Limb (tissue), 2 donors: ENCODE results near the gene NCK2.

Experiments
- DNase-seq, 2 donors: peaks; one replicate each; pipeline ENCODE4 v3.0.0-alpha.2; 2016; ENCODE audit errors: extremely low spot score in 2 of 2

The NCK2 gene

DNA sequence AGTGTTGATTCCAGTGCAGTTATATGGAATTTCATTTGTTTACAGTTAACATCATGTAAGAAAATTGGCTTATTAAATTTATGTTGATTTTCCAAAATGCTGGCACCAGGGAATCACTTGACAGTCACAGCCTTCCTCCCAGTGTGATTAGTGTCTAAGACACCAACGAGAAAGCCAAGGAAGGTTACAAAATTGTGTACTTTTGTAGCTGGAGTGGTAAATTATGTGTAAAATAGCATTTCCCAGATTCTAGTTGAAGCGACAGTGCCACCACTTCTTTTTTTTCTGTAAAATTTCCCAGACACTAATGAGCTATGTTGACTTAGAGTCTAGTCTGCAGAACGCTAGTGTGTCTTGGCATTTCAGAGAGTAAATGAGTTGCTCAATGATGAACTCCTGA, 101.3 kb downstream of the NCK2 start:
- no peak for DNase-seq

DNA sequence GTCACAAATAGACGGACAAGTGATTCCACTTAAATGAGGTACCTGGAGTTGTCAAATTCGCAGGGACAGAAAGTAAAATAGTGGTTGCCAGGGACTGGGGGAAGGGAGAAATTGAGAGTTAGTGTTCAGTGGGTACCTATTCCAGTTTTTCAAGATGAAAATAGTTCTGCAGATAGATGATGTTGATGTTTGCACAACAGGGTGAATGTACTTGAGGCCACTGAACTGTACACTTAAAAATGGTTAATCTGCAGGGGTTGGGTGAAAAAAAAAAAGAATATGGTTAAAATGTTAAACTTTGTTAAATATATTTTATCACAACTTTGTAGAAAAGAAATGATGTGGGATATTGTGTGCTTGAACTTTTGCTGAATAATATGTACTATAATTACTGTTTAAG, 102.3 kb downstream of the NCK2 start:
- no peak for DNase-seq

DNA sequence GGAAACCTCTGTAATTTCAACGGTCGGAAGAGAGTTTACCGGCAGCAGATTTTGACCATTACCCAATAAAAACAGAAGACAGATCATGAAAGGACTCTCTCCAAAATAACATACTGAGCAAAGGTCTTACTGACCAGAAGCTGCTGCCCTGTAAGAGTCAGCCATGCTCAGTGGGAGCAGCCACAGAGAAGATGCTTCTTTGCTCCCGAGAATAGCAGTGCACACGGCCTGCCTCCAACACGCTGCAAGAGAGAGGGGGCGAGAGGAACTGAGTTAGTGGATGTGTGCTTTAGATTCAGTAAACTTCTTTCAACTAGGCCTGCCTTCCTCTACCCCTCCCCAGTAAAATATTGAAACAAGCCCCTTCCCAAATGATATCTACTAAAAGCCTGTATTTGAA, 103.7 kb downstream of the NCK2 start:
- DNase-seq: no peak

DNA sequence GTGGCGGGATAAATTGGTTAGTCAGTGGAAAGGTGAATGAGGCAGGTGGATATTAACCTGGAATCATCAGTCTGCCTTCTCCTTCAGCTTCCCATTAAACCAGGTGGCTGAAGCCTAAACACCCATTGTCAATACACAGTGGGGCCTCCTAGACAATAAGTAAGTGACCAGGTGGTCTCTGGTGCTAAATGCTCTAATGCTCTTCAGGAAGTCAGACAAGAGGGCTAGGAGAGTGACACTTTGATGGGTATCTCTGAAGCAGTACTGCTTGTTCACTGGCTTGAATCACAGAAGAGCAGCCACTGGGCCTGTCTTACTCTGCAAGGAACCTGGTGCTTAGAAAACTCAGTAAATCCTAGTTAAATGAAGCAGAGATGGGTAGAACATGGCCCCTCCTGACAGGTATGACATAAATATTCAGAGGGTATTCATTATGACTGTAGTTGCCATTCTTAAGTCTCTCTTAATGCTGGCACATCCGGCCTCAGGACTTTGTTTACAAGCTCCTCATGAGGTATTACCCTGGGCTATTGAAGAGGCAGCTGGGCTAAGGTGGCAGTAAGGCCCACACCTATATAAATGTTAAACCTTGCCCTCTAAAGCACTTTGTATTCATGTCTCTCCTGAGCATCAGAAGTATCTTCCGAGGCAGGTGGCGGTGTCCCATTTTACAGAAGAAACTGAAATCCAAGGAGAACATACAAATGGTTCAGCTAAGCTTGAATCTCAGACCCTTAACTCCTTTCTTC, 104.9 kb downstream of the NCK2 start:
- no peak for DNase-seq

DNA sequence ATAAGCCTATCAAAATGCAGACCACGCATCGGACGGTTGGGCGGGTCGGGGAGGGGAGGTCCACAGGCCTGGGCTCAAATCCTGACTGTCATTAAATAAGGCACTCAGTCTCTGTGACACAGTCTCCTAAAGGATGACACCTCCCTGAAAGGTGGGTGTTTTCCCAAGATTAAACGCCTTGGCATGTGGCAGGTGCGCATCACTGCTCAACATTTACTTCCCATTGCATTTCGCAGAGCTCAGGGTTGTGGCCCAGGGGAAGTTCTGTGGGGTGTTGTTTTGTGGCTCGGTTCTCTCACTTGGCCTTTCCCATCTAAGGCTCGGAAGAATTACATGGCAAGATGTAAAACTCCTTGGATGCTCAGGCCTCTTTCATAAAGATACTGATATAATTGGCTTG, 107.4 kb downstream of the NCK2 start:
- DNase-seq: no peak

DNA sequence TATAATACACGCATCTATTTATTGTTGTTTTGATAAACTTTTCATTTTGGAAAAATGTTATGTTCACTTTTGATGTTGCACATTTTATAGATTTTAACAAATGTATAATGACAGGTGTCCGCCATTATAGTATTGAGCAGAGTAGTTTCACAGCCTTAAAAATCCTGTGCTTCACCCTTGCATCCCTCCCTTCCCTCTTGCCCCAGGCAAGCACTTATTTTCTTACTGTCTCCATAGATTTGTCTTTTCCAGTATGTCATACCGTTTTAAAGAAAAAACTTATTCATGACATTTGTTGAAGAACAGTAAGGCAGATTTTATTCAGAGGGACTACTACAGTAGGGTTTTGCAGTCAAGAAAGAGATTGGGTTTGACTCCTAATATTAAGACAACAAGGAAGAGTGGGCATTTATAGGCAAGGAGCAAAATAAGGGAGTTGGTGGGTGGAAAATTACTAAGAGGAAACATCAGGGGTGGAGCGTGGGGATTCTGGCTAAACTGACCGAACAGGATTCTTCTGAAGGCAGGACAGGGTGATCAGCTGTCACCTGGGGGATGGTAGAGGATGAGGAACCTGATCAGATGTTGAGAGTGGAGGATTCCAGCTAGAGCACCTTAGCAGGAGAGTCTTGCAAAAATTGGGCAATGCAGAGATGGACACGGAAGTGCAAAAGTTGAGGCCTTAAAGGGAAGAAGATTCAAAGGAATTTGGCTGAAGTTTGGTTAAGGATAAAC, 108.8 kb downstream of the NCK2 start:
- no peak for DNase-seq

DNA sequence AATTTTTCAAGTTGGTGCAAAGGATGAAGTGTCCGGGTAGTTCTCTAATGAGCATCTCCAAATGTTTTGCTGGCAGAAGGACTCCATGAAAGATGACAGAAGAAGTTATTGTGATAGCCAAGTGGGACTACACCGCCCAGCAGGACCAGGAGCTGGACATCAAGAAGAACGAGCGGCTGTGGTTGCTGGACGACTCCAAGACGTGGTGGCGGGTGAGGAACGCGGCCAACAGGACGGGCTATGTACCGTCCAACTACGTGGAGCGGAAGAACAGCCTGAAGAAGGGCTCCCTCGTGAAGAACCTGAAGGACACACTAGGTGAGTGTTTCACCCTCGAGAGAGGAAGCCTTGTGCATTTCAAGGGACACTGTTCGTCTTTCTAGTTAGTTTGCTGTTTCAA, 110.3 kb downstream of the NCK2 start:
- no peak for DNase-seq

DNA sequence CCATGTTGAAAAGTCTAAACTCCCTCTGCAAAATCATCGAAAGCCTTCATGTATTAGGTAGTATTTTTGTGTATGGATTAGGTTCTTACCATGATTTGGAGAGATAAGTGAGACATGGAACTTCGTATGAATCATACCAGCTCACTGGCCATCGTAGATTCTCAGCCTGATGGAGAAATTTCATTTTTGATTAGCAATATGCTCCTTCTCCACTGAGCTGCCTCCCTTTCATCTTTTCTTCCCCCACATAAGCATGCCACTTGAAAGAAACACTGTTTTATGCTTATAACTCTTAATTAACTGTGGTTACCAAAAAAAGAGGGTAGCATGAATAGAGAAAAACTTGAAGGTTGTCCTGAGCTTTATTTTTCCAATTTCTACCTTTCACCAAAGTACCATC, 111.9 kb downstream of the NCK2 start:
- no peak for DNase-seq

DNA sequence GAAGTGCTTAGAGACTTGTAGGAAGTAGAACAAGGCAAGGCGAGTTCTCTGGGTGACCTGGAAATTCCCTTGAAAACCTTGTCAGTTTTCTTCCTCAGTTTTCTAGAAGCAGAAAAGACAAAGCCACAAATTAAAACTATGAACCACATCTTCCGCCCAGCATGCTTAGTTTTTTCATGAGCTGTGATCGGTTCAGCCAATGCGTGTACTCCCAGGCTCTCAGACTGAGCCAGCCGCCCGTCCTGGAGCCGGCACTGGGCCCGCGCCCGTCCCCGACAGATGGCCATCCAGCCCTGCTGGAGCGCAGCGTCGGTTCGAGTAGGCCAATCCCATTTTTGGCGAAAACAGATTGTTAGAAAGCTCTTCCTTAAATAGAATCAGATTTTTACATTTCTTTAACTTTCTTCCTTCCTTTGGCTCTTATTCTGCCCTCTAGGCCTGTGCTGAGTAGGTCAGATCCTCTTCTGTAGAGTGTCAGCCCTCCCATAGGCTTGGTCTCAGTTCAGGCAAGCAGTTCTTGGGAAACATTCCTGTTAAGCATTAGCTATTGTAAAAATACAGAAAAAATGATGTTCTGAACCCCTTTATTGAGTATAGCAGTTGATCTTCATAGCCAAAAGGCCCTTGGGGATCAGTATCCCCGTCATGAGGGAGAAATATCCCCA, 112.5 kb downstream of the NCK2 start:
- DNase-seq: no peak

DNA sequence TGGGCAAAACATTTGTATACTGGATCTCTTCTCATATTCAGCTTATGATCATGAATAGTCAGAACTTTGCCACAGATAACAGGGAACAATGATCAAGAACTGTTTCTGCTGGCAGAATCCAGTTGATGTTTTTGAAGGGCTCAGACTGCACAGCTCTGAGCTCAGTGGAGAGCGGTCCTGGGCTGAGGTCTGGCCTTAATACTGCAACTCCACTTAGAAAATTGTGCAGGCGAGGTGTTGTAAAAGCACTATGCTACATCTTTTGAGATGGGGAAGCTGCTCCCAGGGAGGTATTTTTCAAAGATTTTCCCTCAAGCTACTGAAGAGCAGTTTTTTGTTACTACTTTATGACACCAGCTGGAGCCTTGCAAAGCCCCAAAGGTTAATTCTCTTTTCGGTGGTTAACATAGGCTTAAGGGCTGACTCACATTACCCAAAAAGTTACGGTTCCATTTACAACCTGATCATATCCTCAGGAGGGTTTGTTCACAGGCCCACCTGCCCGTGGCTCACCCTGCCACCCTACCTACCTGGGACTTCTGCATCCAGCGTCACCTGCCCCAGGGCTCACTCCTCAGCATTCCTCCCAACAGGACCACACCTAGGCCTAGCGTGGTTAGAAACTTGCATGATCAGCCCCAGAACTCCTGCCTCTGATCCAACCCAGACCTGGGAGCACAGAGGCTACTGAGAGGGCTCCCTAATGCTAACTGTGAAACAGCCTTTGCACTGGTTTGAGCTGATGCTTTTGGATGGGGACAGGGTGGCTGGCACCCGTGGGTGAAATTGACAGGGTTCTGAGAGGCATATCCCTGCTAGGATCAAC, 114.4 kb downstream of the NCK2 start:
- no peak for DNase-seq

DNA sequence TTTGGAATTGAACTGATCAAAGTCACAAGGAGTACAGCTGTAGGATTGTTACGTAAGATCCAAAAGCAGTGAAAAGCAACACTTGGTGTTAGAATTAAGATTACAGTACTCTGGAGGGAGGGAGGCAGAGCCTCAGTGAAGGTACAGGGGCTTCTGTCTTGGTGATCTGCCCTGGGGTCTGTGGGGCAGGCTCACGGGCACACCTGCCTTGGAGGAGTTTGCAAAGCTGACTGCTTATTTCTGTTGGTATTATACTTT, 114.9 kb downstream of the NCK2 start:
- no peak for DNase-seq

DNA sequence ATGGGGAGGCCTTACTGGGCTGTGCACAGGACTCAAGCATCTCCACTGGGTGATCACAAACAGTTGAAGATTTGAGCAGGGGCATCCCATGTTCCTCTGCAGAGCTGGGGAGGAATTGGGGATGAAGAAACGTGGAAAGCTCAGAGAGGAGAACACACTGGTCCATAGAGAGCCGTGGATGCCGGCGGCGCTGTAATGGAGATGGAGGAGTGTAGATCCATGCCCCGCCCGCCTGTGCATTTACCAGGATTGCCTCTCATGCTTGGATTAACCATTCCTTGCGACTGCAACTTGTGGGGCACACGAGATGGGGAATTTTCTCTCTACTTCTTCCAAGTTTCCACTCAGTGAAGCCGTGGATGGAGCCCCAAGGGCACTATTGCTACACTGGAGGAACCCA, 115.9 kb downstream of the NCK2 start:
- no peak for DNase-seq

DNA sequence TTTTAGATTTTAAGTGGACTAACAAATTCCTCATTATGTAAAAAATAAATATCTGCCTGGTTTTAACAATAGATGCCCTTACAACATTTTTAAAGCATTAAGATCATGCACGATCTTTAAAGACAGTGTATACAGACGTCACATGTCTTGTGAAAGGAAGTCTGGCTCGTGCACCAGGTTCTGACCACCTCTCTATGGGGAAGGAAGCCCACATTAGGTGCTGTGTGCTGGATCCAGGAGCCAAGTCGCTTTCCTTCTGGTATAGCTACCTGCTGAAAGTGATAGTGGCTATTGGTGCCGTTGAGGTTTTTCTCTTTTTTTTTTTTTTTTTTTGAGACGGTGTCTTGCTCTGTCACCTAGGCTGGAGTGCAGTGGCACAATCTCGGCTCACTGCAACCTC, 116.5 kb downstream of the NCK2 start:
- DNase-seq: no peak

DNA sequence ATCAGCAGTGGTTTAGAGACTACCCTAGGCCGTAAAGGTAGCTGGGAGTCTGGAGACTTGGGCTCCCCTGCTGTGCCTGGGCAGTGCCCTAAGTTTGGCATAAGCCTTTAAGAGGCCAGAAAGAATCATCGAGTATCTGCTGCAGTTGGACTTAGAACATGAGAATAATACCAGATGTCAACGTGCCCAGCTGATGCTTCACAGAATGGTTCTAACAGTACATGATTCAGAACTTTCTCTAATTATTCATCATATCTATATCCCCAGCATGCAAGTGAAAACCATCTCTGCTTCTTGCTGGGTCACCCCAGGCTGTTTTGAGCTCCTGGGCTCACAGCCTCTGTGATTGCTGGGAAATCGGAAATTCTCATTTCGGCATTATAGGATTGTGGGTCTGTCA, 118.1 kb downstream of the NCK2 start:
- DNase-seq: no peak

DNA sequence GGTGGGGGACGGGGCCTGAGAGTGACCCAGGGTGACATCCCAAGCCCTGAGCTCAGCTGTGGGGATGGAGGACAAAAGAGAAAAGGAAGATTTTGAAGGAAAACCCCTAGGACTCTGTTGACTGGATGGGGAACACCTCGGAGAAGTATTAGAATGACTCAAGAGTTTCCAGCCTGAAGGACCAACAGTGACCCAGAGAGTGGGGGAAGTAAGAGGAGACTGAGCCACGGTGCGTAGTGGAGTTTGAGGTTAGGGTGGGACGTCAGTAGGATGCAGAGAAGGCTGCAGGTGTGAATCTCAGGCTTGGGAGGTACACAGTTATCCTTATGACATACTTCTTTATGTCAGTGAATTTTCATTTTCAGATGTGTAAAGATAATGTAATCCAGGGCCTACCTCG, 119.5 kb downstream of the NCK2 start:
- no peak for DNase-seq

DNA sequence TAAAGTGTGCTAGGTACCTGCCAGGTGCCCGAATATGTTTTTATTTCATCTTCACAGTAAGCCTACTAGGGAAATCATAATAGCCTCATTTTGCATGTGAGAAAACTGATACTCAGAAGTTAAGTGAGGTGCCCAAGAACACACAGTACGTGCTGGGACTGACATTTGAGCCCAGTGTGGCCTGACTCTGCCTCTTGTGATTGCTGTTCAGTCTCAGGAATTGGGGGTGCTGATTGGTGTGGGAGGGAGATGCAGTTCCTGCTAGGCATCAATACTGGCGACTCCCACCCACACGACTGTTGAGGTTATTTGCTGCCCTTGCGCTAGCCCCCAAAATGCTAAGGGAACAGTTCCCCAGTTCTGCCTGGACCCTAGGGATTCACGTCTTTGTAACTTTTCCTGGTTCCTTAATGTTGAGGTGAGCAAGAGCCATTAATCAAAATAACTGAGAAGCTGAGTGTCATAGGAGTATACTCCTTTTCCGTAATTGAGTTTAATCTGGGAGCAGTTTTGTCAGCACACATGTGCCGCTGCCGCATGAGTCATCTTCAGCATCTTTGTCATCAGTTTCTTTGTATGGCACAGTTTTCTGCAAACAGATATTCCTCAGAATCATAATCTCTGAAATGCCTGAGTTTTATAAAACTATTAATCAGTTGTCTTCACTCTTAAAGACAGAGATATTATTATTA, 120.7 kb downstream of the NCK2 start:
- DNase-seq: no peak

DNA sequence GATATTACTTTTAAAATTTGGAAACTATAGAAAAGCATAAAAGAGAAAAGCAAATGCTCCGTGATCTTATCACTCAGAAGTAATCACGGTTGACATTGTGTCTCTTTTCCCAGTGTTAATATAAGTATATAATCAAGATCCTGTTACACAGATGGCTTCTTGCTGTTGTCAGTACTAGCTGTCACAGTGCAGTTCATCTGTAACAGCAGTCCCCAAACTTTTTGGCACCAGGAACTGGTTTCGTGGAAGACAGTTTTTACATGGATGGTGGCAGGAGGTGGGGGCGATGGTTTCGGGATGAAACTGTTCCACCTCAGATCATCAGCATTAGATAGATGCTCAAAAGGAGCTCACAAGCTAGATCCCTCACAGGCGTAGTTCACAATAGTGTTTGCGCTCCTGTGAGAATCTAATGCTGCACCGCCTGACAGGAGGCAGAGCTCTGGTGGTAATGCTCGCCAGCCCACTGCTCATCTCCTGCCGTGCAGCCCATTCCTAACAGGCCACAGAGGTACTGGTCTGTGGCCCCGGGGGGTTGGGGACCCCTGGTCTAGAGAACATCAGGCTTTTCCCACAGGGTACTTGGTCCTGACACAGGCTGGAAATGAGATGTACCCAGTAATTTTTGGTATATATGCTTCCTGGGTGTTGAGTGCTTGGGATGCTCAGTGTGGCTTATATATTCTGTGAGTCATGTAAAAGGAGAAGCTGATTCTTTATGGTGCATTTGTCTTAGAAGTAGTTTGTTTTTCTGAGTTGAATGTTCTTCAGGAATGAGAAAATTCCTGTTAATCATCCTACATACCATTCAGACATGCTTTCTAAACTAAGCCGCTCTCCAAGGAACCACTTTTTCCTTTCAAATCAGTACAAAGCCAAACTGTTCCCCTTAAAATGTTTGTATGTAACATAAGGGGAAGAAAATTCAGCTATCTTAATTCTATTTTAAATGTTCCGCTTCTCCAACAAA, 121.8 kb downstream of the NCK2 start:
- DNase-seq: no peak

DNA sequence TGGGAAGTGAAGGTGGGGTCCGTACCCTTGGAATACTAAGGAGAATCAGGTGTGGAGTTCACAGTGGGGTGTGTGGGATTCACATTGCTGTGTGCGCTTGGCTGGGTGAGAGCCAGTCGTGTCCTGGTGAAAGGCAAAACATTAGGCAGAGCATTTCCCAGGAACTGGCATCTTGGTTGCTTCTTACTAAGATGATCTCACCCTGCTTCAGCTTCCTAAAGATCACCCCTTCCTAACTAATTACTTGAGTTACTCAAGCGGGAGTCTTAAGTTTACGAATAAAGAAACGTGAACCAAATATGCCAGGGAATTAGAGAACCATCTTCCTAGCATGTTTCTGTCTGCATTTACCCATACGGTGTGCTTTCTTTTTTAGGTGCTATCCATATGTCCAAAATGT, 122.9 kb downstream of the NCK2 start:
- no peak for DNase-seq

DNA sequence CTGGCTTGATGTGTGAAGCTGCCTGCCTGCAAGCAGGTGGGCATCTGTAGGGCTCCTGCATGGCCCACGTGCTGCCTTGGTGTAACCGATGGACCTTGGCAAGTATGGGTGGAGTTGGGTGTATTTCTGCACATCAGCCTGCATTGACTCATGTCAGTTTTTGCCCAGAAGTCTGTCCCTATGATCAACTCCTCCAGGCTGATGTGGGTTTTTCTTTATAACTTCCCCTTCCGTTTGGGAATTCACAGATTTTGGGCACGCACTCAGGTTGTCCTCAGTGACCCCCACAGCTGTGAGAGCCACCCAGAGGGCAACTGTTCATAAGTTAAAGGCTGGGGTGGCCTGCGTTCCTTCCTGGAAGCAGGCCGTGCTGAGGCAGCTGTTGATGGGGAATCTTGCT, 123.3 kb downstream of the NCK2 start:
- DNase-seq: no peak

DNA sequence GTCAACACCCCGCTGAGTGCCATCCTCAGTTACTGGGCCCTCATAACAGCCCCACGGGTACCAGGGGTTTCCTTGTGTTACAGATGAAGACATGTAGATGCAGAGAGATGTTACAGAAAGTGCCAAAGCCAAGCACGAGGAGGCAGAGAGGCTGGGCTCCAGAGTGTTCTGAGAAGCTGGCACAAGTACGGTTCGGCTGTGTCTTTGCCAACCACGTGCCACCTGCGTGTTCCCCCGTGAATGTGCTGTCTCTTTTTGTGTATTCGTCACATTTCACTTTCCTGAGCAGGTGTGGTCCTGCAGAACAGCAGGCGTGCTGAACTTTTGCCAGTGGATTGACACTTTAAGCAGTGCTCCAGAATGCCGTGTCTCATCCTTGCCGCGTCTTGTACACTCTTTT, 124.6 kb downstream of the NCK2 start:
- DNase-seq: no peak
